OCI-LY1 (cell line): ENCODE data around the gene RAB3D.
"Not testable (repeated sequence)": the region's sequence is repeated elsewhere in the genome, so short reads cannot be mapped to it uniquely, and the experiment has no call there.

Experiments
- H2AFZ ChIP-seq: fragments of 200-600 bp; sonication (generic), shearing (Covaris generic); 2 replicates; pipeline ENCODE4 v1.6.0; 2014; ENCODE audit warnings: antibody characterized with exemption, mild to moderate bottlenecking, low read length
- H3F3A ChIP-seq: fragments of 200-600 bp; sonication (generic), shearing (Covaris generic); 2 replicates; pipeline ENCODE4 v1.6.0; 2014; ENCODE audit warnings: mild to moderate bottlenecking, antibody characterized with exemption, low read length, moderate library complexity; ENCODE audit not compliant: insufficient read depth
- H3K27ac ChIP-seq: fragments of 200-600 bp; sonication (generic); 2 replicates; pipeline ENCODE4 v1.5.1; 2014; ENCODE audit warnings: low read length, mixed run types, mild to moderate bottlenecking, low read depth; ENCODE audit not compliant: poor library complexity, severe bottlenecking
- H3K27me3 ChIP-seq: fragments of 200-600 bp; sonication (generic); 2 replicates; pipeline ENCODE4 v1.6.0; 2014; ENCODE audit warnings: antibody characterized with exemption, mild to moderate bottlenecking, low read length, moderate library complexity; ENCODE audit not compliant: insufficient read depth
- H3K36me3 ChIP-seq: fragments of 200-600 bp; sonication (generic); 2 replicates; pipeline ENCODE4 v1.6.1; 2014; ENCODE audit warnings: mild to moderate bottlenecking, antibody characterized with exemption, low read length, moderate library complexity, mixed read lengths; ENCODE audit not compliant: insufficient read depth
- H3K4me1 ChIP-seq: fragments of 200-600 bp; sonication (generic); 2 replicates; pipeline ENCODE4 v1.5.1; 2014; ENCODE audit warnings: mild to moderate bottlenecking, low read length, moderate library complexity; ENCODE audit not compliant: insufficient read depth, severe bottlenecking
- H3K4me2 ChIP-seq: fragments of 200-600 bp; sonication (generic), shearing (Covaris generic); 2 replicates; pipeline ENCODE4 v1.6.1; 2014; ENCODE audit warnings: low read length
- H3K4me3 ChIP-seq: fragments of 200-600 bp; sonication (generic); 2 replicates; pipeline ENCODE4 v1.5.1; 2014; ENCODE audit warnings: low read length, low read depth, mild to moderate bottlenecking, mixed read lengths; ENCODE audit not compliant: poor library complexity, severe bottlenecking
- H3K79me2 ChIP-seq: fragments of 200-600 bp; shearing (Covaris generic); 2 replicates; pipeline ENCODE4 v1.6.1; 2016; ENCODE audit warnings: mixed run types, low read length, mixed read lengths; ENCODE audit not compliant: insufficient read depth
- H3K9ac ChIP-seq: fragments of 200-600 bp; sonication (generic), shearing (Covaris generic); 2 replicates; pipeline ENCODE4 v1.6.1; 2014; ENCODE audit warnings: mild to moderate bottlenecking, low read length, mixed read lengths
- H3K9me2 ChIP-seq: fragments of 200-600 bp; sonication (generic), shearing (Covaris generic); 2 replicates; pipeline ENCODE4 v1.6.1; 2014; ENCODE audit warnings: low read depth, mild to moderate bottlenecking, low read length, mixed read lengths
- H3K9me3 ChIP-seq: fragments of 200-600 bp; shearing (Covaris generic); 2 replicates; pipeline ENCODE4 v1.6.1; 2014; ENCODE audit warnings: low read length, mixed read lengths
- H4K20me1 ChIP-seq: fragments of 200-600 bp; sonication (generic), shearing (Covaris generic); 2 replicates; pipeline ENCODE4 v1.6.0; 2016; ENCODE audit warnings: mild to moderate bottlenecking, low read length; ENCODE audit not compliant: insufficient read depth
- CTCF ChIP-seq: fragments of 200-600 bp; sonication (generic), shearing (Covaris generic); IDR thresholded peaks from 2 replicates; pipeline ENCODE4 v1.5.1; 2017; ENCODE audit warnings: mild to moderate bottlenecking, antibody characterized with exemption, low read length, moderate library complexity, mixed read lengths
- EZH2 ChIP-seq: fragments of 200-600 bp; sonication (generic), shearing (Covaris generic); IDR thresholded peaks from 2 replicates; pipeline ENCODE4 v1.8.0; 2017; ENCODE audit warnings: borderline replicate concordance, mixed run types, mild to moderate bottlenecking, antibody characterized with exemption, low read length, moderate library complexity, mixed read lengths

The RAB3D gene

GRCh38 chr19:11335449-11336146, 3.9 kb downstream of the RAB3D start:
- Histone ChIP-seq H2AFZ (no peak overlapping the region), H3F3A (no peaks in the 10 kb centered on the region), H4K20me1 (no peaks in the 10 kb centered on the region), H3K4me2 (no peak overlapping the region), H3K27ac (no peak overlapping the region), H3K36me3 (peaks cover 10% of the 10 kb centered on the region), H3K27me3 (no peaks in the 10 kb centered on the region), H3K4me1 (peaks cover 6% of the 10 kb centered on the region), H3K9me2 (no peaks in the 10 kb centered on the region), H3K9ac (no peak overlapping the region), H3K9me3 (no peaks in the 10 kb centered on the region), H3K4me3 (no peak overlapping the region), H3K79me2 (no peaks in the 10 kb centered on the region)
- TF ChIP-seq EZH2 = no peak
- TF ChIP-seq CTCF = no peak

GRCh38 chr19:11333838-11334237, 5.6 kb downstream of the RAB3D start:
- not testable (repeated sequence) for H3K9me3 ChIP-seq, H3K4me2 ChIP-seq

GRCh38 chr19:11332822-11333221, 6.6 kb downstream of the RAB3D start:
- no peaks in the 10 kb centered on the region for H3K4me1 ChIP-seq
- H3K9me3 ChIP-seq = no peaks in the 10 kb centered on the region
- H3F3A ChIP-seq = no peaks in the 10 kb centered on the region
- H3K4me2 ChIP-seq = no peak overlapping the region
- no peak overlapping the region for H3K4me3 ChIP-seq
- TF ChIP-seq CTCF = no peak
- H4K20me1 ChIP-seq = no peaks in the 10 kb centered on the region
- no peak overlapping the region for H3K27ac ChIP-seq
- H3K9me2 ChIP-seq = no peaks in the 10 kb centered on the region
- H2AFZ ChIP-seq = no peak overlapping the region
- no peak overlapping the region for H3K9ac ChIP-seq
- peaks cover 10% of the 10 kb centered on the region for H3K36me3 ChIP-seq
- H3K27me3 ChIP-seq = no peaks in the 10 kb centered on the region
- H3K79me2 ChIP-seq = no peaks in the 10 kb centered on the region

More at GRCh38 chr19:11333838-11334237, 5.6 kb downstream of the RAB3D start:
- not testable (repeated sequence) for H3K9me2 ChIP-seq, H3F3A ChIP-seq, H4K20me1 ChIP-seq, H3K4me1 ChIP-seq, H3K79me2 ChIP-seq, H3K4me3 ChIP-seq, H3K9ac ChIP-seq, H3K27me3 ChIP-seq, H3K27ac ChIP-seq, H2AFZ ChIP-seq, H3K36me3 ChIP-seq

GRCh38 chr19:11331502-11331901, 8.0 kb downstream of the RAB3D start:
- H3K9me3 ChIP-seq = no peaks in the 10 kb centered on the region
- H3K4me2 ChIP-seq = no peak overlapping the region
- no peaks in the 10 kb centered on the region for H3F3A ChIP-seq
- H2AFZ ChIP-seq = no peak overlapping the region
- H3K9me2 ChIP-seq = no peaks in the 10 kb centered on the region
- no peaks in the 10 kb centered on the region for H4K20me1 ChIP-seq
- H3K9ac ChIP-seq = no peak overlapping the region
- TF ChIP-seq CTCF (no peak), EZH2 (no peak)
- H3K27ac ChIP-seq = no peak overlapping the region
- no peak overlapping the region for H3K4me3 ChIP-seq
- H3K79me2 ChIP-seq = no peaks in the 10 kb centered on the region
- no peaks in the 10 kb centered on the region for H3K4me1 ChIP-seq
- H3K27me3 ChIP-seq = no peaks in the 10 kb centered on the region
- peaks cover 10% of the 10 kb centered on the region for H3K36me3 ChIP-seq
